Esophagus (tissue), 2 donors: ENCODE measurements around the gene RNF213. TPM values are rescaled to one million over a fixed set of nuclear protein-coding genes. Genes with fewer than 3 reads are reported as not detected.
"Not testable (repeated sequence)": the region's sequence is repeated elsewhere in the genome, so short reads cannot be mapped to it uniquely, and the experiment has no call there.

Source experiments
- H3K27ac ChIP-seq, 2 donors: one replicate each; pipeline ENCODE4 v1.5.1; 2013; ENCODE audit warnings: low read depth in 2 of 2, mild to moderate bottlenecking in 2 of 2, inconsistent platforms in 1 of 2, low read length in 1 of 2, moderate library complexity in 1 of 2
- H3K27me3 ChIP-seq, 2 donors: one replicate each; pipeline ENCODE4 v1.6.1; 2013; ENCODE audit warnings: low read length in 2 of 2, control low read depth in 1 of 2, mild to moderate bottlenecking in 1 of 2; ENCODE audit not compliant: insufficient read depth in 2 of 2, control insufficient read depth in 1 of 2
- H3K36me3 ChIP-seq, 2 donors: one replicate each; pipeline ENCODE4 v1.6.1; 2013; ENCODE audit warnings: low read length in 1 of 2; ENCODE audit not compliant: control insufficient read depth in 2 of 2, insufficient read depth in 2 of 2
- H3K4me1 ChIP-seq, 2 donors: one replicate each; pipeline ENCODE4 v1.6.1; 2013; ENCODE audit warnings: low read length in 1 of 2; ENCODE audit not compliant: control insufficient read depth in 2 of 2, insufficient read depth in 2 of 2
- H3K4me3 ChIP-seq, 2 donors: one replicate each; pipeline ENCODE4 v1.5.1; 2013; ENCODE audit warnings: low read length in 2 of 2, mild to moderate bottlenecking in 2 of 2, low read depth in 1 of 2, moderate library complexity in 1 of 2
- H3K9me3 ChIP-seq, 2 donors: one replicate each; pipeline ENCODE4 v1.6.1; 2013; ENCODE audit warnings: mild to moderate bottlenecking in 2 of 2, low read depth in 1 of 2, low read length in 1 of 2, moderate library complexity in 1 of 2; ENCODE audit not compliant: control insufficient read depth in 2 of 2, insufficient read depth in 1 of 2
- WGBS, 2 donors: extraction: QIAGEN DNeasy Blood & Tissue Kit; methylation state at CpG; one replicate each; pipeline ENCODE4 v1.1.7; 2013; 5-methylcytosine and 5-hydroxymethylcytosine counted together
- polyA plus RNA-seq, 2 donors: library from polyadenylated mRNA; stranded (reverse); fragments of 200-250 nt; gene quantifications; one replicate each; pipeline ENCODE4 v1.2.3, GENCODE V29; 2013
- donor health status: healthy with polysubstance abuse.
- donor health status: Bipolar disorder and iron deficiency.

RNF213 gene
- polyA plus RNA-seq, 2 donors, result 17.9 to 54.7 TPM

GRCh38 chr17:80328634-80329380 is 68.2 kb downstream of the RNF213 start:
- Histone ChIP-seq H3K9me3 (no peaks in the 10 kb centered on the region), H3K36me3 (peaks cover 16 to 26% of the 10 kb centered on the region in 2 donors)
- WGBS, 2 donors, result 82 to 83% methylated on average over 21 of the region's 21 CpGs

GRCh38 chr17:80329421-80329820 is 68.8 kb downstream of the RNF213 start:
- not testable (repeated sequence) for H3K4me1 ChIP-seq, H3K4me3 ChIP-seq, H3K9me3 ChIP-seq, H3K27me3 ChIP-seq, H3K27ac ChIP-seq
- WGBS, 2 donors, result 97 to 98% methylated on average over 6 of the region's 6 CpGs
- peaks cover 21 to 30% of the 10 kb centered on the region in 2 donors for H3K36me3 ChIP-seq

More at GRCh38 chr17:80328634-80329380, 68.2 kb downstream of the RNF213 start:
- no peaks in the 10 kb centered on the region for H3K27me3 ChIP-seq
- no peak overlapping the region for H3K27ac ChIP-seq
- no peaks in the 10 kb centered on the region for H3K4me1 ChIP-seq
- no peak overlapping the region for H3K4me3 ChIP-seq

- 88 to 90% methylated on average over 8 to 9 of the region's 9 CpGs for WGBS, 2 donors
- no peak overlapping the region for H3K27ac ChIP-seq
These were observed 69.6 kb downstream of the RNF213 start for GRCh38 chr17:80330276-80330675.

DNA sequence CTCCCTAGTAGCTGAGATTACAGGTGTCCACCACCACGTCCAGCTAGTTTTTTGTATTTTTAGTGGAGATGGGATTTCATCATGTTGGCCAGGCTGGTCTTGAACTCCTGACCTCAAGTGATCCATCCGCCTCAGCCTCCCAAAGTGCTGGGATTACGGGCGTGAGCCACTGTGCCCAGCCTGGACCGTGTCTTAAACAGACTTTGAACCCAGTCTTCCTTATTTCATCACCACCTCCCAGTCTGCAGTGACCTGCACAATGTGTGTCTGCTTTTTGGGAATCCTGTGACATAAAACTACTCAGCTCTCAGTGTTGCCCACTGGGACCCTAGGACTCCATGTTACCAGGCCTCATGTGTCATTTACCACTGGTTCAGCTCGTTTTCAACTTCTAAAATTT is 70.3 kb downstream of the RNF213 start:
- H3K4me1 ChIP-seq, H3K9me3 ChIP-seq, H3K27ac ChIP-seq, H3K27me3 ChIP-seq, H3K4me3 ChIP-seq: not testable (repeated sequence)
- peaks cover 21 to 29% of the 10 kb centered on the region in 2 donors for H3K36me3 ChIP-seq
- 92 to 95% methylated on average over 6 of the region's 6 CpGs for WGBS, 2 donors

More at GRCh38 chr17:80330276-80330675, 69.6 kb downstream of the RNF213 start:
- Histone ChIP-seq H3K4me3 (no peak overlapping the region), H3K36me3 (peaks cover 21 to 26% of the 10 kb centered on the region in 2 donors), H3K27me3 (no peaks in the 10 kb centered on the region), H3K9me3 (no peaks in the 10 kb centered on the region), H3K4me1 (no peaks in the 10 kb centered on the region)

- 86 to 93% methylated on average over 10 of the region's 10 CpGs for whole genome bisulfite sequencing, 2 donors
These were observed 71.2 kb downstream of the RNF213 start for GRCh38 chr17:80331820-80332219.

GRCh38 chr17:80337195-80337895 is 76.7 kb downstream of the RNF213 start:
- no peaks in the 10 kb centered on the region for H3K27me3 ChIP-seq
- no peaks in the 10 kb centered on the region for H3K9me3 ChIP-seq
- 90 to 91% methylated on average over 25 to 27 of the region's 27 CpGs for WGBS, 2 donors
- peaks cover 30 to 58% of the 10 kb centered on the region in 2 donors for H3K36me3 ChIP-seq
- H3K4me3 ChIP-seq, result no peak overlapping the region
- H3K4me1 ChIP-seq, result no peaks in the 10 kb centered on the region
- no peak overlapping the region for H3K27ac ChIP-seq

More at GRCh38 chr17:80331820-80332219, 71.2 kb downstream of the RNF213 start:
- no peak overlapping the region for H3K4me3 ChIP-seq
- H3K27me3 ChIP-seq, result no peaks in the 10 kb centered on the region
- H3K4me1 ChIP-seq, result no peaks in the 10 kb centered on the region
- peaks cover 24 to 30% of the 10 kb centered on the region in 2 donors for H3K36me3 ChIP-seq
- H3K27ac ChIP-seq, result no peak overlapping the region
- no peaks in the 10 kb centered on the region for H3K9me3 ChIP-seq

DNA sequence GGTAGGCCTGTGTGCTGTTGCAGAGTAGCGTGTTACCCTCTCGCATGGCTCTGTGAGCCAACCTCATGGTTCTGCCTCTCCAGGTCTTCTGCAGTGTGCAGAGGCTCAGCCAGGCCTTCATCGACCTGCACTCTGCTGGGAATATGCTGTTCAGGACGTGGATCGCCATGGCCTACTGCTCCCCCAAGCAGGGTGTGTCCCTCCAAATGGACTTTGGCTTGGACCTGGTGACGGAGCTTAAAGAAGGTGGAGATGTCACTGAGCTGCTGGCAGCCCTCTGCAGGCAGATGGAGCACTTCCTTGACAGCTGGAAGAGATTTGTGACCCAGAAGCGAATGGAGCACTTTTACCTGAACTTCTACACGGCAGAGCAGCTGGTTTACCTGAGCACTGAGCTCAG is 78.5 kb downstream of the RNF213 start:
- Histone ChIP-seq H3K27me3 (no peaks in the 10 kb centered on the region), H3K36me3 (peaks cover 33 to 64% of the 10 kb centered on the region in 2 donors), H3K9me3 (no peaks in the 10 kb centered on the region), H3K27ac (no peak overlapping the region), H3K4me1 (no peaks in the 10 kb centered on the region), H3K4me3 (no peak overlapping the region)
- WGBS, 2 donors, result 85 to 89% methylated on average over 8 of the region's 8 CpGs

GRCh38 chr17:80339731-80340456 is 79.2 kb downstream of the RNF213 start:
- H3K9me3 ChIP-seq, result no peaks in the 10 kb centered on the region
- peaks cover 32 to 64% of the 10 kb centered on the region in 2 donors for H3K36me3 ChIP-seq
- 91 to 93% methylated on average over 36 of the region's 36 CpGs for WGBS, 2 donors
- no peak overlapping the region for H3K4me3 ChIP-seq
- no peak overlapping the region for H3K27ac ChIP-seq
- H3K27me3 ChIP-seq, result no peaks in the 10 kb centered on the region
- no peaks in the 10 kb centered on the region for H3K4me1 ChIP-seq

DNA sequence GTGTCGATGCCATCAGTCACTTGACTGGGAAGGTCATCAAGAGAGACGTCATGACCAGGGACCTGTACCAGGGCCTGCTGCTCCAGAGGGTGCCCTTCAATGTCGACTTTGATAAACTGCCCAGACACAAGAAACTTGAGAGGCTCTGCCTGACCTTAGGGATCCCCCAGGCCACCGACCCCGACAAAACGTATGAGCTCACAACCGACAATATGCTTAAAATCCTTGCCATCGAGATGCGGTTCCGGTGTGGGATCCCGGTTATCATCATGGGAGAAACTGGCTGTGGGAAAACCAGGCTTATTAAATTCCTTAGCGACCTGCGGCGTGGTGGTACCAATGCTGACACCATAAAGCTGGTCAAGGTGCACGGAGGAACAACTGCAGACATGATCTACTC is 84.7 kb downstream of the RNF213 start:
- H3K27ac ChIP-seq, result no peak overlapping the region
- H3K9me3 ChIP-seq, result no peaks in the 10 kb centered on the region
- 92 to 95% methylated on average over 15 of the region's 15 CpGs for WGBS, 2 donors

More for the DNA sequence above, 84.7 kb downstream of the RNF213 start:
- Histone ChIP-seq H3K4me1 (no peaks in the 10 kb centered on the region), H3K27me3 (no peaks in the 10 kb centered on the region), H3K36me3 (peaks cover 54 to 73% of the 10 kb centered on the region in 2 donors), H3K4me3 (no peak overlapping the region)
